GM18520 (cell line): Measurements from ENCODE around the gene DVL2.
"Not testable (repeated sequence)": the region's sequence is repeated elsewhere in the genome, so short reads cannot be mapped to it uniquely, and the experiment has no call there.

Experiments
- ATAC-seq: cut with Tn5 transposase; IDR thresholded peaks from one replicate; pipeline ENCODE4 v1.9.1; 2021; ENCODE audit not compliant: unreplicated experiment

Gene DVL2

GRCh38 chr17:7256766-7257456 is 22.6 kb upstream of the DVL2 start:
- no peak for ATAC-seq

GRCh38 chr17:7254511-7254910 is 20.2 kb upstream of the DVL2 start:
- no peak for ATAC-seq

GRCh38 chr17:7253082-7253481 is 18.8 kb upstream of the DVL2 start:
- no peak for ATAC-seq

GRCh38 chr17:7252176-7253043 is 18.1 kb upstream of the DVL2 start, which contains the start of gene ELP5:
TSS of gene ELP5 (plus strand) at chr17:7252215. CDS start at chr17:7252551, 336 bp downstream.
- peak; percentile 31 for ATAC-seq

GRCh38 chr17:7251661-7252175 is 17.4 kb upstream of the DVL2 start, which contains the start of gene CTDNEP1:
TSS of gene CTDNEP1 (minus strand) at chr17:7251734. CDS start at chr17:7251296, 438 bp downstream.
- peak; percentile 85 for ATAC-seq

GRCh38 chr17:7250695-7251627 is 16.6 kb upstream of the DVL2 start:
- ATAC-seq = no peak

GRCh38 chr17:7249830-7250229 is 15.5 kb upstream of the DVL2 start:
- no peak for ATAC-seq

GRCh38 chr17:7249214-7249613 is 14.9 kb upstream of the DVL2 start:
- no peak for ATAC-seq

GRCh38 chr17:7248796-7249195 is 14.5 kb upstream of the DVL2 start:
- ATAC-seq = no peak

- no peak for ATAC-seq
These were observed 12.5 kb upstream of the DVL2 start for GRCh38 chr17:7246779-7247178.

GRCh38 chr17:7243838-7244237 is 9.5 kb upstream of the DVL2 start:
- ATAC-seq = not testable (repeated sequence)

- no peak for ATAC-seq
These were observed 9.1 kb upstream of the DVL2 start for GRCh38 chr17:7243453-7243729.

- peak; percentile 30 for ATAC-seq
These were observed 8.6 kb upstream of the DVL2 start for GRCh38 chr17:7242717-7243452.

- peak; percentile 29 for ATAC-seq
These were observed 7.7 kb upstream of the DVL2 start, which contains the start of gene GABARAP for GRCh38 chr17:7241783-7242716. TSS of gene GABARAP (minus strand) at chr17:7242449. CDS start at chr17:7242330, 119 bp downstream.

GRCh38 chr17:7241090-7241733 is 6.9 kb upstream of the DVL2 start:
- ATAC-seq = no peak

GRCh38 chr17:7240375-7240774 is 6.1 kb upstream of the DVL2 start:
- no peak for ATAC-seq

- ATAC-seq = peak; percentile 36
These were observed 5.0 kb upstream of the DVL2 start, which contains the start of gene PHF23 for GRCh38 chr17:7239091-7240027. TSS of gene PHF23 (minus strand) at chr17:7239457. CDS start at chr17:7239279, 178 bp downstream.
